Neural cell (in vitro differentiated cells): ENCODE results near the gene EFR3B. TPM values are rescaled to one million over a fixed set of nuclear protein-coding genes. Genes with fewer than 3 reads are reported as not detected.
"Not testable (repeated sequence)": the region's sequence is repeated elsewhere in the genome, so short reads cannot be mapped to it uniquely, and the experiment has no call there.

ENCODE experiments used
- H2AFZ ChIP-seq: fragments of 200-600, 300-800 bp; sonication (generic), shearing (Covaris generic); 2 replicates; pipeline ENCODE4 v1.6.0; 2014; ENCODE audit warnings: low read depth, mild to moderate bottlenecking, antibody characterized with exemption, low read length, moderate library complexity
- H3F3A ChIP-seq: fragments of 200-600 bp; shearing (Covaris generic); 2 replicates; pipeline ENCODE4 v1.6.1; 2016; ENCODE audit warnings: mild to moderate bottlenecking, moderate library complexity, mixed read lengths, antibody characterized with exemption, low read length; ENCODE audit not compliant: insufficient read depth, poor library complexity, severe bottlenecking
- H3K27ac ChIP-seq: fragments of 200-600, 300-800 bp; sonication (generic), shearing (Covaris generic); 2 replicates; pipeline ENCODE4 v1.5.1; 2014; ENCODE audit warnings: mild to moderate bottlenecking, low read length, moderate library complexity
- H3K27me3 ChIP-seq: fragments of 300-800, 200-600 bp; sonication (generic), shearing (Covaris generic); 2 replicates; pipeline ENCODE4 v1.6.0; 2014; ENCODE audit warnings: mild to moderate bottlenecking, low read depth, low read length, moderate library complexity; ENCODE audit not compliant: insufficient read depth
- H3K36me3 ChIP-seq: fragments of 300-800, 200-600 bp; sonication (generic), shearing (Covaris generic); 2 replicates; pipeline ENCODE4 v1.5.1; 2014; ENCODE audit warnings: mild to moderate bottlenecking, antibody characterized with exemption, low read length, moderate library complexity; ENCODE audit not compliant: insufficient read depth
- H3K4me2 ChIP-seq: fragments of 300-800, 200-600 bp; sonication (generic), shearing (Covaris generic); 2 replicates; pipeline ENCODE4 v1.6.0; 2014; ENCODE audit warnings: mild to moderate bottlenecking, low read length
- H3K4me3 ChIP-seq: fragments of 300-800, 200-600 bp; sonication (generic), shearing (Covaris generic); 2 replicates; pipeline ENCODE4 v1.5.1; 2014; ENCODE audit warnings: mild to moderate bottlenecking, low read length, moderate library complexity
- H3K79me2 ChIP-seq: fragments of 200-600 bp; shearing (Covaris generic); replicated peaks from 2 replicates; pipeline ENCODE4 v1.6.0; 2014; ENCODE audit warnings: mild to moderate bottlenecking, low read length, moderate library complexity; ENCODE audit not compliant: insufficient read depth
- H3K9ac ChIP-seq: fragments of 300-800, 200-600 bp; sonication (generic), shearing (Covaris generic); 2 replicates; pipeline ENCODE4 v1.6.1; 2016; ENCODE audit warnings: mild to moderate bottlenecking, low read length, mixed read lengths
- H3K9me2 ChIP-seq: fragments of 200-600 bp; shearing (Covaris generic); 2 replicates; pipeline ENCODE4 v1.6.1; 2016; ENCODE audit warnings: mild to moderate bottlenecking, low read length, mixed read lengths; ENCODE audit not compliant: insufficient read depth
- H3K9me3 ChIP-seq: fragments of 200-600, 300-800 bp; sonication (generic), shearing (Covaris generic); 2 replicates; pipeline ENCODE4 v1.6.1; 2016; ENCODE audit warnings: mild to moderate bottlenecking, mixed run types, low read length, moderate library complexity, mixed read lengths
- H4K20me1 ChIP-seq: fragments of 200-600 bp; shearing (Covaris generic); 2 replicates; pipeline ENCODE4 v1.6.1; 2016; ENCODE audit warnings: mild to moderate bottlenecking, mixed run types; ENCODE audit not compliant: insufficient read depth
- EP300 ChIP-seq: fragments of 450-650 bp; conservative IDR thresholded peaks from 2 replicates; pipeline ENCODE4 v1.6.1; 2014; ENCODE audit warnings: antibody characterized with exemption, mild to moderate bottlenecking, moderate library complexity; ENCODE audit not compliant: poor library complexity, severe bottlenecking
- EZH2 ChIP-seq: fragments of 200-600, 300-800 bp; shearing (Covaris generic), sonication (generic); IDR thresholded peaks from 2 replicates; pipeline ENCODE4 v1.6.1; 2014; ENCODE audit warnings: antibody characterized with exemption, low read length, borderline replicate concordance, mild to moderate bottlenecking; ENCODE audit not compliant: insufficient read depth, poor library complexity, severe bottlenecking
- MXI1 ChIP-seq: fragments of 450-650 bp; conservative IDR thresholded peaks from 2 replicates; pipeline ENCODE4 v1.6.1; 2014; ENCODE audit warnings: antibody characterized with exemption, mild to moderate bottlenecking; ENCODE audit not compliant: poor library complexity, severe bottlenecking
- POLR2AphosphoS5 ChIP-seq: IDR thresholded peaks from 2 replicates; pipeline ENCODE4 v1.6.1; 2012
- RAD21 ChIP-seq: fragments of 450-650 bp; conservative IDR thresholded peaks from 2 replicates; pipeline ENCODE4 v1.6.1; 2014; ENCODE audit warnings: antibody characterized with exemption, mild to moderate bottlenecking, moderate library complexity
- SMC3 ChIP-seq: fragments of 450-650 bp; conservative IDR thresholded peaks from 2 replicates; pipeline ENCODE4 v1.6.1; 2014; ENCODE audit warnings: antibody characterized with exemption, mild to moderate bottlenecking, moderate library complexity; ENCODE audit not compliant: poor library complexity
- TAF1 ChIP-seq: IDR thresholded peaks from 2 replicates; pipeline ENCODE4 v1.6.1; 2012; ENCODE audit warnings: low read depth
- polyA plus RNA-seq: library from polyadenylated mRNA; depleted of rRNA; stranded (reverse); fragments of >200 nt; gene quantifications from 2 replicates; pipeline ENCODE4 v1.2.3, GENCODE V29; 2014
- TF ChIP-seq, protein P1 (sequence below): fragments of 450-650 bp; IDR thresholded peaks from 2 replicates; pipeline ENCODE4 v1.5.1; 2014; ENCODE audit warnings: antibody characterized with exemption, mild to moderate bottlenecking, moderate library complexity; ENCODE audit not compliant: poor library complexity, severe bottlenecking
- TF ChIP-seq, protein P2 (sequence below): IDR thresholded peaks from 2 replicates; pipeline ENCODE4 v1.6.1; 2012; ENCODE audit warnings: borderline replicate concordance

The EFR3B gene
- polyA plus RNA-seq, 1 donor from 2014 or later: 29.3 TPM

DNA sequence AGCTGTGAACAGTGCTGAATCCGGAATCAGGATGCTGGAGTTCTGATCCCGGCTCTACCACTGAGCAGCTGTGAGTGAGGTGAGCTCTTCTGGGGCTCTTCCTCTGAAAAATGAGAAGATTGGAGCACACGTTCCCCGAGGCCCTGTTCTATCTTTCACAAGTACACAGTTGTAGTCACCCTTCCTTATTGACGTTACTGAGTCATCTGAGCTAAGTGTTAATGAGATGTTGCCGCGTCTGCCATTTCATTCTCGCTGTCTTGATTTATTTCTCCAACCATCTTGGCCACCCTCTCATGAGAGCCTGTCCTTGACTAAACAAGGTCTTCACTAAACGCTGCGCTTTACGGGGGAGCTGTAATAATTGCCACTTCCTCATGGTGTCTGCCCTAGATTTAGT lies 31.9 kb upstream of the EFR3B start:
- Histone ChIP-seq H3K36me3 (no peaks in the 10 kb centered on the region), H3F3A (no peaks in the 10 kb centered on the region), H3K9me2 (no peaks in the 10 kb centered on the region), H3K4me2 (no peak overlapping the region), H3K27ac (no peak overlapping the region), H3K27me3 (no peaks in the 10 kb centered on the region), H2AFZ (no peak overlapping the region), H3K9ac (no peak overlapping the region), H4K20me1 (no peaks in the 10 kb centered on the region), H3K9me3 (no peaks in the 10 kb centered on the region), H3K4me3 (no peak overlapping the region), H3K79me2 (no peaks in the 10 kb centered on the region)
- TF ChIP-seq SMC3 (no peak), EP300 (no peak), POLR2AphosphoS5 (no peak), MXI1 (no peak), EZH2 (no peak), TAF1 (no peak), RAD21 (no peak)
- TF ChIP-seq, protein P1, sequence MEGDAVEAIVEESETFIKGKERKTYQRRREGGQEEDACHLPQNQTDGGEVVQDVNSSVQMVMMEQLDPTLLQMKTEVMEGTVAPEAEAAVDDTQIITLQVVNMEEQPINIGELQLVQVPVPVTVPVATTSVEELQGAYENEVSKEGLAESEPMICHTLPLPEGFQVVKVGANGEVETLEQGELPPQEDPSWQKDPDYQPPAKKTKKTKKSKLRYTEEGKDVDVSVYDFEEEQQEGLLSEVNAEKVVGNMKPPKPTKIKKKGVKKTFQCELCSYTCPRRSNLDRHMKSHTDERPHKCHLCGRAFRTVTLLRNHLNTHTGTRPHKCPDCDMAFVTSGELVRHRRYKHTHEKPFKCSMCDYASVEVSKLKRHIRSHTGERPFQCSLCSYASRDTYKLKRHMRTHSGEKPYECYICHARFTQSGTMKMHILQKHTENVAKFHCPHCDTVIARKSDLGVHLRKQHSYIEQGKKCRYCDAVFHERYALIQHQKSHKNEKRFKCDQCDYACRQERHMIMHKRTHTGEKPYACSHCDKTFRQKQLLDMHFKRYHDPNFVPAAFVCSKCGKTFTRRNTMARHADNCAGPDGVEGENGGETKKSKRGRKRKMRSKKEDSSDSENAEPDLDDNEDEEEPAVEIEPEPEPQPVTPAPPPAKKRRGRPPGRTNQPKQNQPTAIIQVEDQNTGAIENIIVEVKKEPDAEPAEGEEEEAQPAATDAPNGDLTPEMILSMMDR: no peak
- TF ChIP-seq, protein P2, sequence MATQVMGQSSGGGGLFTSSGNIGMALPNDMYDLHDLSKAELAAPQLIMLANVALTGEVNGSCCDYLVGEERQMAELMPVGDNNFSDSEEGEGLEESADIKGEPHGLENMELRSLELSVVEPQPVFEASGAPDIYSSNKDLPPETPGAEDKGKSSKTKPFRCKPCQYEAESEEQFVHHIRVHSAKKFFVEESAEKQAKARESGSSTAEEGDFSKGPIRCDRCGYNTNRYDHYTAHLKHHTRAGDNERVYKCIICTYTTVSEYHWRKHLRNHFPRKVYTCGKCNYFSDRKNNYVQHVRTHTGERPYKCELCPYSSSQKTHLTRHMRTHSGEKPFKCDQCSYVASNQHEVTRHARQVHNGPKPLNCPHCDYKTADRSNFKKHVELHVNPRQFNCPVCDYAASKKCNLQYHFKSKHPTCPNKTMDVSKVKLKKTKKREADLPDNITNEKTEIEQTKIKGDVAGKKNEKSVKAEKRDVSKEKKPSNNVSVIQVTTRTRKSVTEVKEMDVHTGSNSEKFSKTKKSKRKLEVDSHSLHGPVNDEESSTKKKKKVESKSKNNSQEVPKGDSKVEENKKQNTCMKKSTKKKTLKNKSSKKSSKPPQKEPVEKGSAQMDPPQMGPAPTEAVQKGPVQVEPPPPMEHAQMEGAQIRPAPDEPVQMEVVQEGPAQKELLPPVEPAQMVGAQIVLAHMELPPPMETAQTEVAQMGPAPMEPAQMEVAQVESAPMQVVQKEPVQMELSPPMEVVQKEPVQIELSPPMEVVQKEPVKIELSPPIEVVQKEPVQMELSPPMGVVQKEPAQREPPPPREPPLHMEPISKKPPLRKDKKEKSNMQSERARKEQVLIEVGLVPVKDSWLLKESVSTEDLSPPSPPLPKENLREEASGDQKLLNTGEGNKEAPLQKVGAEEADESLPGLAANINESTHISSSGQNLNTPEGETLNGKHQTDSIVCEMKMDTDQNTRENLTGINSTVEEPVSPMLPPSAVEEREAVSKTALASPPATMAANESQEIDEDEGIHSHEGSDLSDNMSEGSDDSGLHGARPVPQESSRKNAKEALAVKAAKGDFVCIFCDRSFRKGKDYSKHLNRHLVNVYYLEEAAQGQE: no peak

DNA sequence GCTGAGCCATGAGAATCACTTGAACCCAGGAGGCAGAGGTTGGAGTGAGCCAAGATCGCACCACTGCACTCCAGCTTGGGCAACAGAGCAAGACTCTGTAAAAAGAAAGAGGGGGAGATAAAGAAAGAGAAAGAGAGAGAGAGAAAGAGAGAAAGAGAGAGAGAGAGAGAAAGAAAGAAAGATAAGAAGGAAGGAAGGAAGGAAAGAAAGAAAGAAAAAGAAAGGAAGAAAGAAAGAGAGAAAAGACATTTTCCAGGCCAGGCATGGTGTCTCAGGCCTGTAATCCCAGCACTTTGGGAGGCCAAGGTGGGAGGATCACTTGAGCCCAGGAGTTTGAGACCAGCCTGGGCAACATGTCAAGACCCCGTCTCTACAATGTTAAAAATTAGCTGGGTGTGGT lies 30.5 kb upstream of the EFR3B start:
- not testable (repeated sequence) for H4K20me1 ChIP-seq, H3K36me3 ChIP-seq, H3K27me3 ChIP-seq, H2AFZ ChIP-seq, H3K9ac ChIP-seq, H3K27ac ChIP-seq, H3K4me3 ChIP-seq, H3F3A ChIP-seq, H3K9me3 ChIP-seq, H3K79me2 ChIP-seq, H3K9me2 ChIP-seq, H3K4me2 ChIP-seq

DNA sequence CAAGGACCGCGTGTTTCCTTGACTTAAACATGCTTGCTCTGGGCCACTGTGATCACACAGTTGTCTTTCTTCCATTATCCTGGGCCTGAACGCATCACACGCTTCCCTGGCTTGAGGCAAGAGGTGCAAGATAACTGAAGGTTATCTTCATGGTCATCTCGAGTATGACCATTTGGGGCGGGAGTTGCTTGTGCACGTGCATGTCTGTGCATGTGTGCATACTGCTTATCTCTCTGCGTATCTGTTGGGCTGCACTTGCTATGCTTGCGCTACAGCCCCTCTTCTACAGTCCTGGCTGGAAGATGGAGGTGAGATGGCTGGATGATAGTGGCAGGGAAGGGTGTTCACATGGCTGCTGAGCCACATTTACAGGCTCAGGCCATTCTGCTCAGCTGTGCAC lies 27.2 kb upstream of the EFR3B start:
- H3K9ac ChIP-seq: no peak overlapping the region
- no peak overlapping the region for H3K4me2 ChIP-seq
- no peak overlapping the region for H3K4me3 ChIP-seq
- H3K79me2 ChIP-seq: no peaks in the 10 kb centered on the region
- no peaks in the 10 kb centered on the region for H4K20me1 ChIP-seq
- no peak overlapping the region for H3K27ac ChIP-seq
- H3K27me3 ChIP-seq: no peaks in the 10 kb centered on the region
- no peaks in the 10 kb centered on the region for H3K9me3 ChIP-seq
- no peaks in the 10 kb centered on the region for H3F3A ChIP-seq
- no peak overlapping the region for H2AFZ ChIP-seq
- no peaks in the 10 kb centered on the region for H3K36me3 ChIP-seq
- no peaks in the 10 kb centered on the region for H3K9me2 ChIP-seq
- TF ChIP-seq SMC3 (no peak), EZH2 (no peak), RAD21 (no peak), MXI1 (no peak)
- TF ChIP-seq, protein P1: no peak
- TF ChIP-seq, protein P2: no peak
